ENCODE results near the gene IL1B.

The IL1B gene

GRCh38 chr2:112829101-112829960 lies 7.2 kb downstream of the IL1B start:
- DNase-seq (ENCODE audit: low spot score): no peak

- DNase-seq (ENCODE audit: low spot score): no peak
Measured at GRCh38 chr2:112828251-112828691, 8.3 kb downstream of the IL1B start.

DNA sequence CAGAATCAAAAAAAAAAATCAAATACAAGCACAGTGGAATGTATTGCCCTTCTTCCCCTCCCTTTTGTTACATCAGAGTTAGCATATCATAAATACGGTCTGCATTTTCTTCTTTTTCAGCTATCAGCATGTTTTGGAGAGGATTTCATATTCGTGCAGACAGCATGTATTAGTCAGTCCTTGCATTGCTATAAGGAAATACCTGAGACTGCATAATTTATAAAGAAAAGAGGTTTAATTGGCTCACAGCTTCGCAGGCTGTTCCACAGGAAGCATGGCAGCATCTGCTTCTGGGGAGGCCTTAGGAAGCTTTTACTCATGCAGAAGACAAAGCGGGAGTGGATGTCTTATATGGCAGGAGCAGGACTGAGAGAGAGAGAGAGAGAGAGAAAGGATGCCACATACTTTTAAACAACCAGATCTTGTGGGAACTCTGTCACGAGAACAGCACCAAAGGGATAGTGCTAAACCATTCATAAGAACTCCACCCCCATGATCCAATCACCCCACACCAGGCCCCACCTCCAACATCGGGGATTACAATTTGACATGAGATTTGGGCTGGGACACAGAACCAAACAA lies 8.9 kb downstream of the IL1B start:
- no peak for DNase-seq (ENCODE audit: low spot score)

DNA sequence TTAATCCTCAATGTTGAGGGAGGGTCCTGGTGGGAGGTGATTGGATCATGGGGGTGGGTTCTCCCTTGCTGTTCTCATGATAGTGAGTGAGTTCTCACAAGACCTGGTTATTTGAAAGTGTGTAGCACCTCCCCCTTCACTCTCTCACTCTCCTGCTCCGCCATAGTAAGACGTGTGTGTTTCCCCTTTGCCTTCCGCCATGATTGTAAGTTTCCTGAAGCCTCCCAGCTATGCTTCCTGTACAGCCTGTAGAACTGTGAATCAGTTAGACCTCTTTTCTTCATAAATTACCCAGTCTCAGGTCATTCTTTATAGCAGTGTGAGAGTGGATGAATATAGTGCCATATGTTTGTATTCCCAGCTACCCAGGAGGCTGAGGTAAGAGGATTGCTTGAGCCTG lies 9.6 kb downstream of the IL1B start:
- no peak for DNase-seq (ENCODE audit: low spot score)

- no peak for DNase-seq (ENCODE audit: low spot score)
Measured at GRCh38 chr2:112825706-112826105, 10.9 kb downstream of the IL1B start.

DNA sequence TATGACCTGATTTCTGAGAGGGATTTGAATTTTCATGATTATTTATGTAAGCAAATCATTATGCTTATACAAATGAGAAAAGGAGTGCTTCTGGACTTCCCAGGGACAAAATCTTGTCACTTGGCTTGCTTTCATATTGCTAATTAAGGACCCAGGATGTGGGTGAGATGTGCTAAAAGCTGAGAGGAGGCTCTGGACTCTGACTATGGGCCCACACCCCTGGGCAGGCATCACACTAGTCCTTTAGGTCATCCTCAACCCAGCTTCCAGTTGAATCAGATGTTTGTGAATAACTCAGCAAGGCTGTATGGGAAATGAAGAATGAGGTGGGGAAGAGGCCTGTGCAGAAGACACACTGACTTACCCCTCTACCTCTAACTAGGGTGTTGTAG lies 11.9 kb downstream of the IL1B start:
- DNase-seq (ENCODE audit: low spot score): no peak

DNA sequence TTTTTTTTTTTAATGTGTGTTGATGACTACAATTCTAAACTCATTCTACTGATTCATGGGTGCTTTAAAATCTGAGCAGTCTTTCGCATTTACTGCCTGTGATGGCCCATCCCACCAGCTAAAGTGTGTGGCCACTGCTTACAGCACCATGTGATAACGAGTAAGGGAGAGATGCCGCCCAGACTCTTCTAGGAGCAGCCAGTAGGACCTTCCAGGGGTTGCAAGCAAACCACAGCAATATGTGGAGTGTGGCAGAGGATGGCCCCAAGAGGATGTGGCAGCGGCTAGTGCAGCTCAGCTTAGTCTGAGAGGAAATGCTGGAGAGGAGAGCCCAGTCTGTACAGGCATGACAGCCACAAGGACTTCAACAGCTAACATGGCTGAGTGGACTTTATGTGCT lies 14.9 kb downstream of the IL1B start:
- no peak for DNase-seq (ENCODE audit: low spot score)

DNA sequence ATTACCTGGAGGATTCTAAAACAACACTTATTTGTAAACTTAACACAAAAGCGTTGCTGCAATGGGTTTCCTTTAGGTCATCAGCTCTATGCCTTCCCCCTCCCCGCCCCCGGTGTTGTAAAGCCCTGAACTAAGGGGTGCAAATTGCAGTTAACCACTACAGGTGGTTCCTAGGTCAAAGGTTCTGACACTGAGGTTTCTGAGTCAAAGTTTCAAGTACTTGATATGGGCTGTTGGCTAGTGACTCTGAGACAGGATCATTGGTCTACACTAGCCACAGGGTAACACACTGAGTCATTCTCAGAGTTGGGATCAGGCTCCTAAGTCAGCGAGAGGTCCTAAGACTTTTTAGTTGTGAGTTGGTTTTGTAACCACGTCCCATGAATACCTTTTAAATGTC lies 15.4 kb downstream of the IL1B start:
- no peak for DNase-seq (ENCODE audit: low spot score)

GRCh38 chr2:112820343-112820742 lies 16.2 kb downstream of the IL1B start:
- no peak for DNase-seq (ENCODE audit: low spot score)

GRCh38 chr2:112819081-112819480 lies 17.5 kb downstream of the IL1B start:
- DNase-seq (ENCODE audit: low spot score): no peak

- no peak for DNase-seq (ENCODE audit: low spot score)
Measured at GRCh38 chr2:112818094-112818902, 18.3 kb downstream of the IL1B start.

DNA sequence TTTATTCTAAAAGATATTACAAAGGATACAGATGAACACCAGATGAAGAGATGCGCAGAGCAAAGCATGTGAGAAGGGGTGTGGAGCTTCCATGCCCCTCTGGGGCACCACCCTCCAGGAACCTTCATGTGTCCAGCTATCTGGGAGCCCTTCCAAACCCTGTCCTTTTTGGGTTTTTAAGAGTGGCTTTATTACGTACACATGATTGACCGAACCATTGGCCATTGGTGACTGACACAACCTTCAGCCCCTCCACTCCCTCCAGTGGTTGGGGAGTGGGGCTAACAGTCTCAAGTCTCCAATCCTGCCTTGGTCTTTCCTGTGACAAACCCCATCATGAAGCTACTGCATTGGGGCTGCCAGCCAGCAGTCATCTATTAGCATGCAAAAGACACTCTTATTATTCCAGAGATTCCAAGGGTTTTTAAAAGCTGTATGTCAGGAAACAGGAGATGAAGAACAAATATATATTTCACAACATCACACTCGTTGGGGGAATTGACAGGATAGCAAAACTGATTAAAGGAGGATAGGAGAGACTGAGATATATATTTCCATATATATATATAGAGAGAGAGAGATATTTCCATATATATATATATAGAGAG lies 19.4 kb downstream of the IL1B start:
- no peak for DNase-seq (ENCODE audit: low spot score)

DNA sequence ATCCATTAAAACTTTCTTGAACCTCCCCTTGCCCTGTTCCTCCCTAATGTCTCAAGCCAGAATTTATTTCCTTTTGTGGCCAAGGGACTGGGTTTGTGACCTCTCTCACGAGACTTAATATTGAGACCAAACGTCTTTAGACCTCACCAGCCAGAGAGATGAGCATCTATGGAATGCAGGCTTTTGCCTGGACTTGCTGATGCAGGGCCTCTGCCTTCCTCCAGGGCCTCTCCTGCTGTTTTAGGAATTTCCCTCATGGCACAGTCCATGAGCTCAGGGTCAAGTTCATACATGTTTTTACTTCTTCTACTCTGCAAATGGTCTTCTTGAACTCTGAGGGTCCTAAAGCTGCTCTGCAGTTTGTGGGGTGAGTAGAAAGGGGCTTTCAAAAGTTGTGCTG lies 22.3 kb downstream of the IL1B start:
- DNase-seq (ENCODE audit: low spot score): no peak

- no peak for DNase-seq (ENCODE audit: low spot score)
Measured at GRCh38 chr2:112813280-112813966, 23.2 kb downstream of the IL1B start.

DNA sequence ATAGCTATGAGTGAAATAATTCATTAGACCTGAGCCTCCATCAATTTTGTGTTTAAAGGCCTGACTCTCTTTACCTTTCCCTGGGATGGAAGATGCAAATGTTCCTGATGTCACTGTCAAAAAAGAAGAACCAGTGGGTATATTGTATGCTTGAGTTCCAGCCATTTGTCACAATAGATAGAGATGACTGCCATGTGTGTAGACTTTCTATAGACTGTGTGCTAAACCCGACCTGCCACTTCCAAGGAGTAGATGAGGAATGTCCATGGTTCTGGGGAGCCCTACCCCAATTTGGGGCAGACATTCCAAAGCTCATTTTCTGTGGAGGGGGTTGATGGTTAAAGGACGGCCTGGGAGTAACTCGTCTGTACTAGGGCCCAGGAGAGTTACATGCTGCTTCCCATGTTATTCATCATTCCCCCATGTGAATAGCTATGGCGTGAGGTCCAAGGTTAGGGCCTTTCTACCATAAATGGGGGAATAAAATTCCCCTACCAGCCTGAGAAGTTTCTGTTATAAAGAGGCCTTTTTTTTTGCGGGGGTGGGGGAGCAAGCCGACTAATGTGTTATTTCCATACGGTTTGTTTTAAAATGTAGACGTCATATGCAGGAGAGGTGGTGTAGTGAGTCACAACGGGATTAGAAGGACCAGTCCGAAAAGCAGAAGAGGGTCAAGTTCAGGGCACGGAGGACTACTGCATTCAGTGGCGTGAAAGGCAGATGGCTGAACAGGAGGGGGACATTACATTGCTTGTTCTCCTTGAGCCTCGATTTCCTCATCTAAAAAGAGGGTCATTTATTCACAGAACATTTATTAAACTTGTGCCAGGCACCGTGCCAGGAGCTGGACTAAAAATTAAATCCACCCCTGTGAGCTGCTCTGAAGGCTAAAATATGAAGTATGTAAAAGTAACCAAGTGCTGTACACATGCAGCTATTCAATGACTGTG lies 24.0 kb downstream of the IL1B start:
- no peak for DNase-seq (ENCODE audit: low spot score)

DNA sequence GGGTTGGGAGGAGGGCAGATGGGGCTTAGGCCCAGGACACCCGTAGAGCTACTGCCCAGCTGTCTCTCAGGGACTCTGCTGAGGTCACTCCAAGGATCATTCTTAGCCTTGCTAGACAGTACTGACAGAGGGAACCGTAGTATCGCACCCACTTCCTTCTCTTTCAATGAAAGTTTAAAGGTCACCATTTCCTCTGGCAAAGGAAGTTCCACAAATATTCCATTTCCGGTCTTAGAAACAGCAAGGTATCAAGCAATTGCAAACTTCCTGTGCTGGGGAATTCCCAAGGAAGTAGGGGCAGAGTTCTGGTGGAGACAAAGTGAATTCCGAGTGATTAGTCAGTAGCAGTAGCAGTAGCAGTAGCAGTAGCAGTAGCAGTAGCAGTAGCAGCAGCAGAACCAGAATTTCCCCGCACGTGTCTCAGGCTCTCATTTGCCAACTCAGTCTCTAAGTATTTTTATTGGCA lies 24.7 kb downstream of the IL1B start:
- DNase-seq (ENCODE audit: low spot score): no peak

- no peak for DNase-seq (ENCODE audit: low spot score)
Measured at GRCh38 chr2:112811276-112811831, 25.2 kb downstream of the IL1B start.

GRCh38 chr2:112809112-112809511 lies 27.5 kb downstream of the IL1B start:
- no peak for DNase-seq (ENCODE audit: low spot score)

- DNase-seq (ENCODE audit: low spot score): no peak
Measured at GRCh38 chr2:112807233-112807807, 29.3 kb downstream of the IL1B start.

- DNase-seq (ENCODE audit: low spot score): peak; percentile 50
Measured at GRCh38 chr2:112805542-112805941, 31.0 kb downstream of the IL1B start.
